HCT116 (cell line): ENCODE data around the gene NIBAN1. TPM values are rescaled to one million over a fixed set of nuclear protein-coding genes. Genes with fewer than 3 reads are reported as not detected.

Experiments
- ATAC-seq: fragments of 200-7000 bp; cut with Tn5 transposase; 2 replicates; pipeline ENCODE4 v1.9.1; 2020; ENCODE audit warnings: mild to moderate bottlenecking, moderate library complexity
- BruUV-seq: library from RNA; stranded (reverse); fragments of 400-500 nt; replicated peaks from 2 replicates; lab custom pipeline; 2021; lab: Mats Ljungman, UMichigan
- CTCF ChIA-PET: fragments of 300-600 bp; sonication (Branson Sonifier 250); formaldehyde crosslinking; loops from one replicate; lab custom pipeline; 2021; ENCODE audit warnings: antibody characterized with exemption; lab: Charles Lee
- POLR2A ChIA-PET: fragments of 300-600, 350-600 bp; sonication (Branson Sonifier 250); formaldehyde crosslinking; loops from one replicate; lab custom pipeline; 2021; ENCODE audit warnings: antibody characterized with exemption; lab: Charles Lee
- RAD21 ChIA-PET, 2 experiments: fragments of 300-600 bp; sonication (Branson Sonifier 250); formaldehyde crosslinking; loops; one replicate each; lab custom pipeline; 2023; ENCODE audit warnings: low total read pairs in 2 of 2; ENCODE audit not compliant: uncharacterized antibody in 2 of 2, unreplicated experiment in 2 of 2, low non-redundant PET in 1 of 2; lab: Charles Lee
- DNase-seq: peaks from one replicate; pipeline ENCODE4 v3.0.0-alpha.2; 2010; ENCODE audit warnings: low read depth, low spot score
- H2AFZ ChIP-seq: fragments of 200-600 bp; shearing (Covaris generic), sonication (generic); 2 replicates; pipeline ENCODE4 v1.6.1; 2017; ENCODE audit warnings: low read depth, mixed run types, mixed read lengths, antibody characterized with exemption, low read length; ENCODE audit not compliant: poor library complexity, severe bottlenecking
- H3K27ac ChIP-seq: 2 replicates; pipeline ENCODE4 v1.5.1; 2012; ENCODE audit warnings: low read depth, low read length
- H3K27me3 ChIP-seq: fragments of 200-600 bp; sonication (generic); 2 replicates; pipeline ENCODE4 v1.6.1; 2016; ENCODE audit warnings: mixed run types, low read length, mixed read lengths; ENCODE audit not compliant: insufficient read depth
- H3K36me3 ChIP-seq, 2 experiments: fragments of 200-500 bp in 1 of 2; fragments of 200-600 bp in 1 of 2; sonication (Bioruptor generic) in 1 of 2; sonication (generic) in 1 of 2; 2 replicates each; pipeline versions ENCODE4 v1.5.1 to v1.6.1; 2014 to 2016; ENCODE audit warnings: low read length in 2 of 2, inconsistent platforms in 1 of 2, mixed read lengths in 1 of 2, mixed run types in 1 of 2; ENCODE audit not compliant: insufficient read depth in 2 of 2, control insufficient read depth in 1 of 2
- H3K4me1 ChIP-seq, 2 experiments: fragments of 200-600 bp in 1 of 2; sonication (generic) in 1 of 2; 2 replicates each; pipeline versions ENCODE4 v1.5.1 to v1.6.1; 2012 to 2017; ENCODE audit warnings: low read length in 2 of 2, inconsistent platforms in 1 of 2, mild to moderate bottlenecking in 1 of 2, mixed read lengths in 1 of 2, mixed run types in 1 of 2, moderate library complexity in 1 of 2; ENCODE audit not compliant: insufficient read depth in 2 of 2, control insufficient read depth in 1 of 2
- H3K4me2 ChIP-seq: fragments of 200-600 bp; sonication (generic); 2 replicates; pipeline ENCODE4 v1.6.1; 2017; ENCODE audit warnings: mixed run types, low read length, mixed read lengths
- H3K4me3 ChIP-seq, 2 experiments: fragments of 200-600 bp in 1 of 2; sonication (generic) in 1 of 2; replicated peaks in 1 of 2; 2 replicates each; pipeline ENCODE4 v1.5.1; 2011 to 2016; ENCODE audit warnings: low read length in 2 of 2, control low read depth in 1 of 2, low read depth in 1 of 2, mild to moderate bottlenecking in 1 of 2, mixed read lengths in 1 of 2, mixed run types in 1 of 2
- H3K79me2 ChIP-seq: fragments of 200-600 bp; sonication (generic); 2 replicates; pipeline ENCODE4 v1.6.1; 2017; ENCODE audit warnings: mild to moderate bottlenecking, mixed run types, low read length, moderate library complexity, mixed read lengths; ENCODE audit not compliant: insufficient read depth
- H3K9ac ChIP-seq: fragments of 200-600 bp; sonication (generic); 2 replicates; pipeline ENCODE4 v1.6.1; 2016; ENCODE audit warnings: low read length, mixed read lengths
- H3K9me2 ChIP-seq: fragments of 200-600 bp; sonication (generic), shearing (Covaris generic); 2 replicates; pipeline ENCODE4 v1.6.1; 2017; ENCODE audit warnings: mixed run types, mild to moderate bottlenecking, moderate library complexity; ENCODE audit not compliant: insufficient read depth
- H3K9me3 ChIP-seq, 2 experiments: fragments of 200-500 bp in 1 of 2; fragments of 200-600 bp in 1 of 2; sonication (Bioruptor generic) in 1 of 2; sonication (generic) in 1 of 2; 2 replicates each; pipeline ENCODE4 v1.6.1; 2014 to 2017; ENCODE audit warnings: low read length in 2 of 2, mixed read lengths in 2 of 2, inconsistent platforms in 1 of 2, low read depth in 1 of 2, mild to moderate bottlenecking in 1 of 2, mixed run types in 1 of 2, moderate library complexity in 1 of 2; ENCODE audit not compliant: control insufficient read depth in 1 of 2, insufficient read depth in 1 of 2
- H4K20me1 ChIP-seq: fragments of 200-600 bp; sonication (generic), shearing (Covaris generic); 2 replicates; pipeline ENCODE4 v1.6.1; 2017; ENCODE audit warnings: mixed run types, mild to moderate bottlenecking, moderate library complexity; ENCODE audit not compliant: insufficient read depth
- CBX3 ChIP-seq: IDR thresholded peaks from 2 replicates; pipeline ENCODE4 v1.6.1; 2012; ENCODE audit warnings: low read depth
- EZH2 ChIP-seq: fragments of 200-600 bp; sonication (generic); IDR thresholded peaks from 2 replicates; pipeline ENCODE4 v1.6.1; 2017; ENCODE audit warnings: antibody characterized with exemption, mixed run types
- FOSL1 ChIP-seq: IDR thresholded peaks from 2 replicates; pipeline ENCODE4 v1.6.1; 2012; ENCODE audit warnings: low read depth
- JUND ChIP-seq: IDR thresholded peaks from 2 replicates; pipeline ENCODE4 v1.6.1; 2012
- POLR2A ChIP-seq: IDR thresholded peaks from 2 replicates; pipeline ENCODE4 v1.7.0; 2011; ENCODE audit warnings: borderline replicate concordance; ENCODE audit not compliant: insufficient read depth, insufficient read length; ENCODE audit errors: extremely low read depth
- RAD21 ChIP-seq: IDR thresholded peaks from 2 replicates; pipeline ENCODE4 v1.6.1; 2012; ENCODE audit warnings: low read depth, mild to moderate bottlenecking
- SIN3A ChIP-seq: IDR thresholded peaks from 2 replicates; pipeline ENCODE4 v1.6.1; 2012; ENCODE audit warnings: low read depth
- SRF ChIP-seq: IDR thresholded peaks from 2 replicates; pipeline ENCODE4 v1.6.1; 2012; ENCODE audit warnings: low read depth
- TCF7L2 ChIP-seq: IDR thresholded peaks from 2 replicates; pipeline ENCODE4 v1.7.0; 2011; ENCODE audit warnings: borderline replicate concordance, inconsistent platforms; ENCODE audit not compliant: insufficient read depth, insufficient read length; ENCODE audit errors: extremely low read depth
- ZFX ChIP-seq: fragments of 450-650 bp; IDR thresholded peaks from 2 replicates; pipeline ENCODE4 v1.6.1; 2017
- intact Hi-C: fragments of 100-400 bp; cut with micrococcal nuclease; formaldehyde crosslinking; loops from 2 replicates; pipeline ENCODE4 v1.10.0; 2022
- total RNA-seq: library from RNA; stranded (reverse); gene quantifications from one replicate; pipeline ENCODE4 v1.2.1, GENCODE V29; 2021; ENCODE audit not compliant: unreplicated experiment
- TF ChIP-seq, protein P1 (sequence below): IDR thresholded peaks from 2 replicates; pipeline ENCODE4 v1.6.1; 2012
- TF ChIP-seq, protein P2 (sequence below), 3 experiments: fragments of 200-600 bp in 1 of 3; sonication (generic) in 1 of 3; IDR thresholded peaks in 2 of 3; conservative IDR thresholded peaks in 1 of 3; 2 replicates each; pipeline ENCODE4 v1.5.1; 2012 to 2017; ENCODE audit warnings: low read depth in 2 of 3, low read length in 2 of 3, antibody characterized with exemption in 1 of 3, borderline replicate concordance in 1 of 3, control low read depth in 1 of 3, mild to moderate bottlenecking in 1 of 3, mixed read lengths in 1 of 3, mixed run types in 1 of 3, moderate library complexity in 1 of 3; ENCODE audit not compliant: insufficient read depth in 1 of 3

The NIBAN1 gene
- total RNA-seq, 1 experiment from 2014 or later, result 10.3 TPM

DNA sequence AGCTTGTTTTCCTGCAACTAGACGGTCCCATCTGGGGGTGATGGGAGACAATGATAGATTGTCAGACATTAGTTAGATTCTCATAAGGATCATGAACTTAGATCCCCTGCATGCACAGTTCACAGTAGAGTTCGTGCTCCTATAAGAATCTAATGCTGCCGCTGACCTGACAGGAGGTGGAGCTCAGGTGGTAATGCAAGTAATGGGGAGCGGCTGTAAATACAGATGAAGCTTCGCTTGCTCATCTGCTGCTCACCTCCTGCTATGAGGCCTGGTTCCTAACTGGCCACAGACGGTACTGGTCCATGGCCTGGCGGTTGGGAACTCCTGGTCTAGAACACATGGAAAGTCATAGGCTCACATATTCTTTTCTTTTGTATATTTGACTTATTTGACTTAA is 42.0 kb downstream of the NIBAN1 start:
- H3K9me3 ChIP-seq, result no peaks in the 10 kb centered on the region
- no peak overlapping the region for H3K4me3 ChIP-seq
- H2AFZ ChIP-seq, result no peak overlapping the region
- DNase-seq (no peak), ATAC-seq (no peak)
- CTCF ChIA-PET, result no interaction called here
- no peak overlapping the region for H3K27ac ChIP-seq
- H3K9me2 ChIP-seq, result no peaks in the 10 kb centered on the region
- intact Hi-C loops, result no loop called here
- no TSS peak for BruUV-seq
- H3K27me3 ChIP-seq, result no peaks in the 10 kb centered on the region
- no peaks in the 10 kb centered on the region for H4K20me1 ChIP-seq
- TF ChIP-seq POLR2A (no peak), RAD21 (no peak), SRF (no peak)
- TF ChIP-seq, all 23 proteins: peak for 0
- no peak overlapping the region for H3K9ac ChIP-seq
- POLR2A ChIA-PET, result no interaction called here
- H3K79me2 ChIP-seq, result no peaks in the 10 kb centered on the region
- H3K4me1 ChIP-seq, result no peaks in the 10 kb centered on the region
- no peaks in the 10 kb centered on the region for H3K36me3 ChIP-seq
- no peak overlapping the region for H3K4me2 ChIP-seq
- RAD21 ChIA-PET, result no interaction called here

DNA sequence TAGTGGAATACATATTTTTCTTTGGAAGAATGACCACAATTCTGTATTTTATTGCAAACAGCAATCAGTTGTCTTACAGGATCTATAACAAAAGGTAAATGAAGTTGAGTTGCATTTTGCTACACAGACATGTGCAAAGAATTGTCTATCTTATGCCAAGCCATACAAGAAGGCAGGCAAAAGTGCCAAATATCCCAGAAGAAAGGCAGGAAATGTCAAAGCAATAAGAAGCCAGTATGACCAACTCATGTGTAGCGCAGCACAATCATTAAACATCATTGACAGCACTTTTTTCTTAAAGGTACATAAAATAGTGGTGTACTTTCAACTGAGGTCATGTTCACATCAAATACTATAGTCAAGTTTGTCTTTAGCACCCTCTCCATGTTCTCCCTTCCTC is 42.7 kb downstream of the NIBAN1 start:
- no peaks in the 10 kb centered on the region for H3K4me1 ChIP-seq
- no peak overlapping the region for H3K4me2 ChIP-seq
- ATAC-seq, result no peak
- ChIA-PET POLR2A (no interaction called here), RAD21 (no interaction called here)
- no peaks in the 10 kb centered on the region for H3K9me3 ChIP-seq
- H3K27me3 ChIP-seq, result no peaks in the 10 kb centered on the region
- H4K20me1 ChIP-seq, result no peaks in the 10 kb centered on the region
- no peaks in the 10 kb centered on the region for H3K79me2 ChIP-seq
- TF ChIP-seq ZFX, result no peak
- no peak for TF ChIP-seq CBX3
- TF ChIP-seq EZH2, result no peak
- TF ChIP-seq, protein P1, sequence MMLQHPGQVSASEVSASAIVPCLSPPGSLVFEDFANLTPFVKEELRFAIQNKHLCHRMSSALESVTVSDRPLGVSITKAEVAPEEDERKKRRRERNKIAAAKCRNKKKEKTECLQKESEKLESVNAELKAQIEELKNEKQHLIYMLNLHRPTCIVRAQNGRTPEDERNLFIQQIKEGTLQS, result no peak
- TF ChIP-seq FOSL1, result no peak
- no peak for TF ChIP-seq TCF7L2
- no peak for TF ChIP-seq POLR2A
- no peak for TF ChIP-seq SIN3A
- TF ChIP-seq, protein P2, sequence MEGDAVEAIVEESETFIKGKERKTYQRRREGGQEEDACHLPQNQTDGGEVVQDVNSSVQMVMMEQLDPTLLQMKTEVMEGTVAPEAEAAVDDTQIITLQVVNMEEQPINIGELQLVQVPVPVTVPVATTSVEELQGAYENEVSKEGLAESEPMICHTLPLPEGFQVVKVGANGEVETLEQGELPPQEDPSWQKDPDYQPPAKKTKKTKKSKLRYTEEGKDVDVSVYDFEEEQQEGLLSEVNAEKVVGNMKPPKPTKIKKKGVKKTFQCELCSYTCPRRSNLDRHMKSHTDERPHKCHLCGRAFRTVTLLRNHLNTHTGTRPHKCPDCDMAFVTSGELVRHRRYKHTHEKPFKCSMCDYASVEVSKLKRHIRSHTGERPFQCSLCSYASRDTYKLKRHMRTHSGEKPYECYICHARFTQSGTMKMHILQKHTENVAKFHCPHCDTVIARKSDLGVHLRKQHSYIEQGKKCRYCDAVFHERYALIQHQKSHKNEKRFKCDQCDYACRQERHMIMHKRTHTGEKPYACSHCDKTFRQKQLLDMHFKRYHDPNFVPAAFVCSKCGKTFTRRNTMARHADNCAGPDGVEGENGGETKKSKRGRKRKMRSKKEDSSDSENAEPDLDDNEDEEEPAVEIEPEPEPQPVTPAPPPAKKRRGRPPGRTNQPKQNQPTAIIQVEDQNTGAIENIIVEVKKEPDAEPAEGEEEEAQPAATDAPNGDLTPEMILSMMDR (IDR thresholded peaks at IDR 0.05 in 2 of 3, conservative IDR thresholded peaks at IDR 0.05 in 1 of 3; ENCODE audit: borderline replicate concordance in 1 of 3, insufficient read depth in 1 of 3, low read depth in 2 of 3, low read length in 2 of 3), result no peak
- TF ChIP-seq JUND, result no peak
- TF ChIP-seq, all 23 proteins: peak for 0
- no peaks in the 10 kb centered on the region for H3K36me3 ChIP-seq
- no peak for DNase-seq
- intact Hi-C loops, result no loop called here
- H3K9ac ChIP-seq, result no peak overlapping the region
- no TSS peak for BruUV-seq
- H2AFZ ChIP-seq, result no peak overlapping the region
- H3K27ac ChIP-seq, result no peak overlapping the region
- CTCF ChIA-PET, result no interaction called here
- H3K9me2 ChIP-seq, result no peaks in the 10 kb centered on the region
- no peak overlapping the region for H3K4me3 ChIP-seq
